NK-92 (cell line): Measurements from ENCODE around the gene ZNF646.

ENCODE experiments used
- DNase-seq: peaks from one replicate; lab custom pipeline; 2025; ENCODE audit not compliant: unreplicated experiment; lab: John Stamatoyannopoulos, UW

The ZNF646 gene

GRCh38 chr16:31063495-31063842 lies 10.8 kb upstream of the ZNF646 start:
- DNase-seq: no peak

DNA sequence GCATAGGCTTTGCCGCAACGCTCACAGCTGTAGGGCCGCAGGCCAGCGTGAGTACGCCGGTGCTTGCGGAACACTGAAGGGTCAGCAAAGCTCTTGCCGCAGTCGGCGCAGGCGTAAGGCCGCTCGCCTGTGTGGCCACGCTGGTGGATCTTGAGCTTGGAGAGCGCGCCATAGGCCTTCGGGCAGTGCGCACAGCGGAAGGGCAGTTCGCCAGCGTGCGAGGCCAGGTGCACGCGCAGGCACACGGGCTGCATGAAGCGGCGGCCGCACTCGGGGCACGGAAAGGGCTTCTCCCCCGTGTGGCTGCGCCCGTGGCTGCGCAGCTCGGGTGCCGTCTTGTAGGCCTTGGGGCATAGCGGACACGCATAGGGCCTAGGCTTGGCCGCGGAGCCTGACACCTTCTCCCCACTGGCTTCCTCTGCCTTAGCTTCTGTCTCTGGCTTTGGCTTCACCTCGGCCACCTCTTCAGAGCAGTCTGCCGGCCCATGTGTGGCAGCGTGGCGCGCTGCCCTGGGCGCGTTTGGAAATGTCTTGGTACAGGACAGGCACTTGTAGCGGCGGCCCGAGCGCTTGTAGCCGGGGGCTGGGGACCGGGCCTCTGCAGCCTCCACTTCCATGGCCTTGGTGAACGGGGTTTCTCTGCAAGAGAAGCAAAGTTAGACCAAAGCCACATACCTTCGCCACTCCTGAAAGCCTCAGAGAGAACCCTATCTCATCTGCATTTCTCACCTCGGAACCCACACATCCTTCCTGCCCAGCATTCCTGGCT lies 10.2 kb upstream of the ZNF646 start:
- no peak for DNase-seq

GRCh38 chr16:31064882-31065461 lies 9.2 kb upstream of the ZNF646 start:
- DNase-seq: no peak

- DNase-seq: no peak
These were observed 6.9 kb upstream of the ZNF646 start for GRCh38 chr16:31067342-31067741.

DNA sequence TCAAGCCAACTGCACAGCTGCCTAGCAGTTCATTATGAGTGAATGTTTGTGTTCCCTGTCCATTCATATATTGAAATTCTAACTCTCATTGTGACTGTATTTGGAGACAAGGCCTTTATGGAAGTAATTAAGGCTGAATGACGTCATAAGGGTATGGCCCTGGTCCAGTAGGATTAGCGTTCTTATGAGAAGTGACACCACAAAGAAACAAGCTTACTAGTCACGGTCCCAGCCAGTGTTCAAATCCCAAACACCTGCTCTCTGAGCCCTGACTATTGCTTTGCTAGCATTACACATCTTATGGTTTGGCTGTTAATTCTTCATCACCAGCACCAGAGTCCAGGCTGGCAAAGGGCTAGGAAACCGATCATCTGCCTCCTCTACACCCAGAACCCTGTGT lies 2.4 kb upstream of the ZNF646 start:
- no peak for DNase-seq

DNA sequence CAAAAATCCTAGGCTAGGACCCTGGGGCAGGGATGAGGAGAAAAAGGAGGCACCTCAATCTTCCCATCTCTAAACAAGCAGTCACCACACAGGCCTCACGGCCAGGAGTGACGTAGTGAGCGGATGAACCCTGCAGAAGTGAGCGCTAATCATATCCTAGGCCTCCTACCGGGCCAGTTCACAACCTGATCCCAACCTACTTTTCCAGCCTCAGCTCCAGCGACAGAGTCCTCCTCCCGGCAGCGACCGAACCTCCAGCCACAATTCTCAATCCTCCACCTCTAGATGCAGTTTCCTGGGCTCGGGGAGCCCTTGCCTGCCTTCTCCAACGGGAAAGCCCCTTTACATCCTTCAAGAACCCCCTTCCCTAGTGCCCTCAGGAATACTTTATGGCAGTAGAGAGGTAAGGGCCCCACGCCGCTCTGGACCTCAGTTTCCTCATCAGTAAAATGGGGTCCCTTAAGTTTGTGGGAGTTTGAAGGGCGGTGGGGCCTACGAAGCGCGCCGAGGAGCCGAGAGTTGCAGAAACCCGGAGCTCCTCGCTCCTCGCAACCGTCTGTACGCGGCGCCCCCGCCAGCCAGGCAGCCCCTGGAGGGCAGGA lies 1.6 kb upstream of the ZNF646 start:
- no peak for DNase-seq

DNA sequence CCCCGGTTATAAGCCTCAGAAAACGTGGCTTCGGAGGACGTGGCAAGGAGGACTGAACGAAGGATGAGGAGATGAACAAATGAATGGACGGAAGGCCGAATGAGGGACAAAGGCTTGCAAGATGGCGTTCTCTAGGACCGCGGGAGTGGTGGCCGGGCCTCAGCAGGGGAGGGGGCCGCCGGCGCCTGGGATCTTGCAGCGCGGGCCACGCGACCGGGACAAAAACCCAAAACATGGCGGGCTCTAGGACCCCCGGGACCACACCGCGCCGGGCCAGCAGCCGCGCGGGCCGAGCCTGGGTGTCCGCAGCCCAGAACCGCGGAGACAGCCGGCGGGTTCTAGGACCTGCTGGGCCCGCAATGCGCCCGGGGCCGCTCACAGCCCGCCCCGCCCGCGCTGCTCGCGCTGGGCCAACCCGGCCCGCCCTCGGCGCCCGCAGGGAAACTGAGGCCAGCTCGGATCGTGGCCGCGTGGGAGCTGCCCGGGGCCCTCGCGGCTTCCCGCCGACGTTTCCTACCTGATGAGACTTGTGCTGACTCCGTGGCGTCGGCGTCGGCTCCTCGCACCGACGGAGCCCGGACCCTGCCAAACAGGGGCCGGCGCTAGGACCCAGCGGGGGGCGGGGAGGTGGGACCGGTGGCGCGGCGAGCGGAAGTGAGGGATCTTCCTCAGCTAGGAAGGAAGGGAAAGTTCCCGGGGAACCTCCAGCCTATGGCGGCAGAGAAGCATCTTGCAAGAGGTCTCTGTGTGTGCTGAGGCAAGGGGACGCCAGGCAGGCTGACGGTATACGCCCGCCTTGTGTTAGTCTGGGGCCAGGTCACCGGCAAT lies 866 bp upstream of the ZNF646 start:
- no peak for DNase-seq

- no peak for DNase-seq
These were observed 577 bp downstream of the ZNF646 start for GRCh38 chr16:31074814-31075183.

- DNase-seq: no peak
These were observed 2.1 kb downstream of the ZNF646 start for GRCh38 chr16:31076319-31076718.

GRCh38 chr16:31077024-31077423 lies 2.8 kb downstream of the ZNF646 start:
- no peak for DNase-seq

- DNase-seq: no peak
These were observed 3.6 kb downstream of the ZNF646 start for GRCh38 chr16:31077592-31078396.

DNA sequence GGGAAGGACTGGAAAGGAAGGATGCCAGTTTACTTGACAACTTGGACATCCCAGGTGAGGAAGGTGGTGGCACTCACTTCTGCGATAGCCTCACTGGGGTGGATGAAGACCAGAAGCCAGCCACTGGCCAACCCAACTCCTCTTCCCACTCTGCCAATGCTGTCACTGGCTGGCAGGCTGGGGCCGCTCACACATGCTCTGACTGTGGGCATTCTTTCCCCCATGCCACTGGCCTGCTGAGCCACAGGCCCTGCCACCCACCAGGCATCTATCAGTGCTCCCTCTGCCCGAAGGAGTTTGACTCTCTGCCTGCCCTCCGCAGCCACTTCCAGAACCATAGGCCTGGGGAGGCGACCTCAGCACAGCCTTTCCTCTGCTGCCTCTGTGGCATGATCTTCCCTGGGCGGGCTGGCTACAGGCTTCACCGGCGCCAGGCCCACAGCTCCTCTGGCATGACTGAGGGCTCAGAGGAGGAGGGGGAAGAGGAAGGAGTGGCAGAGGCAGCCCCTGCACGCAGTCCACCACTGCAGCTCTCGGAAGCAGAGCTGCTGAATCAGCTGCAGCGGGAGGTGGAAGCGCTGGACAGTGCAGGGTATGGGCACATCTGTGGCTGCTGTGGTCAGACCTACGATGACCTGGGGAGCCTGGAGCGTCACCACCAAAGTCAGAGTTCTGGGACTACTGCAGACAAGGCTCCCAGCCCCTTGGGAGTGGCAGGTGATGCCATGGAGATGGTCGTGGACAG lies 4.5 kb downstream of the ZNF646 start:
- no peak for DNase-seq

GRCh38 chr16:31079342-31079944 lies 5.2 kb downstream of the ZNF646 start:
- DNase-seq: no peak

DNA sequence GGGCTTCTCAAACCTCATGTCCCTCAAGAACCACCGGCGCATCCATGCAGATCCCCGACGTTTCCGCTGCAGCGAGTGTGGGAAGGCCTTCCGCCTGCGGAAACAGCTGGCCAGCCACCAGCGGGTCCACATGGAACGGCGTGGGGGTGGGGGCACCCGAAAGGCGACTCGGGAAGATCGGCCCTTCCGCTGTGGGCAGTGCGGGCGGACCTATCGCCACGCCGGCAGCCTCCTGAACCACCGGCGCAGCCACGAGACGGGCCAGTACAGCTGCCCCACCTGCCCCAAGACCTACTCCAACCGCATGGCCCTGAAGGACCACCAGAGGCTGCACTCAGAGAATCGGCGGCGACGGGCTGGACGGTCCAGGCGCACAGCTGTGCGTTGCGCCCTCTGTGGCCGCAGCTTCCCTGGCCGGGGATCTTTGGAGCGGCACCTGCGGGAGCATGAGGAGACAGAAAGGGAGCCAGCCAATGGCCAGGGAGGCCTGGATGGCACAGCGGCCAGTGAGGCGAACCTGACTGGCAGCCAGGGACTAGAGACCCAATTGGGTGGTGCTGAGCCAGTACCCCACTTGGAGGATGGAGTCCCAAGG lies 5.9 kb downstream of the ZNF646 start:
- no peak for DNase-seq

DNA sequence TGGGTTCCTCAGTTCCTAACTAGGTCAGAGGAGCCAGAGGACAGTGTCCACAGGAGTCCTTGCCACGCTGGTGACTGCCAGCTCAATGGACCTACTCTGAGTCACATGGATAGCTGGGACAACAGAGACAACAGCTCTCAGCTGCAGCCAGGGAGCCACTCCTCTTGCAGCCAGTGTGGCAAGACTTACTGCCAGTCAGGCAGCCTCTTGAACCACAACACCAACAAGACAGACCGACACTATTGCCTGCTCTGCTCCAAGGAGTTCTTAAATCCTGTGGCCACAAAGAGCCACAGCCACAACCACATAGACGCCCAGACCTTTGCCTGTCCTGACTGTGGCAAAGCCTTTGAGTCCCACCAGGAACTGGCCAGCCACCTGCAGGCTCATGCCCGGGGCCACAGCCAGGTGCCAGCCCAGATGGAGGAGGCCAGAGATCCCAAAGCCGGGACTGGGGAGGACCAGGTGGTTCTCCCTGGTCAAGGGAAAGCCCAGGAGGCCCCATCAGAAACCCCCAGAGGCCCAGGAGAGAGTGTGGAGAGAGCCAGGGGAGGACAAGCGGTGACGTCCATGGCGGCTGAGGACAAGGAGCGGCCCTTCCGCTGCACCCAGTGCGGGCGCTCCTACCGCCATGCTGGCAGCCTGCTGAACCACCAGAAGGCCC lies 6.7 kb downstream of the ZNF646 start:
- no peak for DNase-seq

DNA sequence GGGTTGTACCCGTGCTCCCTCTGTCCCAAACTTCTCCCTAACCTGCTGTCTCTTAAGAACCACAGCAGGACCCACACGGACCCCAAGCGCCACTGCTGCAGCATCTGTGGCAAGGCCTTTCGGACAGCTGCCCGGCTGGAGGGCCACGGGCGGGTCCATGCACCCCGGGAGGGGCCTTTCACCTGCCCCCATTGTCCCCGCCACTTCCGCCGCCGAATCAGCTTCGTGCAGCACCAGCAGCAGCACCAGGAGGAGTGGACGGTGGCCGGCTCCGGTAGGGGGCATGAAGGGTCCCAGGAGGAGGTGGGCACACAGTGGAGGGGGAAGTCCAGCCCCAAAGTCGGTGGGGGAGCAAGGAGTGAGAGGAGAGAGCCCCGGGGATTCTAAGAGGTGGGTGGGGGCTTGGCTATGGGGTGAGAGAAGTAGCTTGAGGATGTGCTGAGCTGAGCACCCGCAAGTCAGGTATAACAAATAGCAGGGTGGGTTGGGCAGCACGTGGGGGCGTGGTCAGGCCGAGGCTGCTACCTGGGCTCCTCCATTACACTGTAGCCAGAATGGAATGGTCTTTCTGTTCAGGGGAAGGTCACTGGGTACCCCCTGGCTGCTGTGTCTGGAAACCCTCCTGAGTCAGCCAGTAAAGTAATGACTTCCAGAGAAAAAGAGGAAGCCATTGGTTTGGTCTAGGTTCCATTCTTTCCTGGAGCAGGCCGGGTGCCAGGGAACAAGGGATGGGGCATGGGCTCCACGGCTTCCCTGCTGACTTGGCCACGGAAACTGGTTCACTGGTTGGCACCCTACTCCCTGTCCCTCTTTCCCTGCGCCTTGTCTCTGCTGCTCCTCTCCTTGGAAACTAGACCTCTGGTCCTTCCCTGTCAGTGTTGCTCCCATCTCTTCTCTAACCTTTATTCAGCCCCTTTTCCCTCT lies 7.5 kb downstream of the ZNF646 start:
- DNase-seq: no peak

DNA sequence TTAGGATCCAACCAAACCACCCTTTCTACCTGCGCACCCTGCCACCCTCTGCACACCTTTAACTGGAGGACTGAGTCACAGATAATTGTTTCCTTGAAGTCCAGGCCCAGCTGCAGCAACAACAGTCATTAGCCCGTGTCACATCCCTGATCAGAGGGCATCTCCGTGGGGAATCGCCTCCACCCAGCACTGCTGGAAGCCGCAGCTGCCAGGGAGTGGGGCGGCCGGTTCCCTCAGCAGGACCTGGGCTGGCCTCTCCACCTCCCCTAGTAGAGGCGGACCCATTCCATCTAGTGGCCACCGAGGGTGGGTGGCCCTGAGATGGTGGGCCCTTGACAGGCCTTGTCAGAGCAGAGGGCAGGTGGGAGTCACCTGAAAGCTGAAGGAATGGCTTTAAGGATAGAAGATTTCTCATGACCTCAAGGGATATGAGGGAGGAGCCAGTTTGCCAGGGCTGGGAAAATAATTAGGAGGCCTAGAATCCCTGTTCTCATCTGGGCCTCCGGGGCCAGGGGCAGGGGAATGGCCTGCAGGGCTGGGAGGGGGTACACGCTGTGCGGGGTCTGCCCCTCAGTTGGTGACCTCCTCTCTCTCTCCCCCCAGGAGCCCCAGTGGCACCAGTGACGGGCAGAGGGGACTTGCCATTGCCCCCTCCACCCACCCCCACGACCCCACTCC lies 8.3 kb downstream of the ZNF646 start:
- DNase-seq: no peak
